OCI-M2 (cell line): ENCODE results near the gene PRSS33.

Experiments
- DNase-seq: peaks from one replicate; lab custom pipeline; 2025; ENCODE audit not compliant: unreplicated experiment; lab: John Stamatoyannopoulos, UW

PRSS33 gene, protein sequence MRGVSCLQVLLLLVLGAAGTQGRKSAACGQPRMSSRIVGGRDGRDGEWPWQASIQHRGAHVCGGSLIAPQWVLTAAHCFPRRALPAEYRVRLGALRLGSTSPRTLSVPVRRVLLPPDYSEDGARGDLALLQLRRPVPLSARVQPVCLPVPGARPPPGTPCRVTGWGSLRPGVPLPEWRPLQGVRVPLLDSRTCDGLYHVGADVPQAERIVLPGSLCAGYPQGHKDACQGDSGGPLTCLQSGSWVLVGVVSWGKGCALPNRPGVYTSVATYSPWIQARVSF

DNA sequence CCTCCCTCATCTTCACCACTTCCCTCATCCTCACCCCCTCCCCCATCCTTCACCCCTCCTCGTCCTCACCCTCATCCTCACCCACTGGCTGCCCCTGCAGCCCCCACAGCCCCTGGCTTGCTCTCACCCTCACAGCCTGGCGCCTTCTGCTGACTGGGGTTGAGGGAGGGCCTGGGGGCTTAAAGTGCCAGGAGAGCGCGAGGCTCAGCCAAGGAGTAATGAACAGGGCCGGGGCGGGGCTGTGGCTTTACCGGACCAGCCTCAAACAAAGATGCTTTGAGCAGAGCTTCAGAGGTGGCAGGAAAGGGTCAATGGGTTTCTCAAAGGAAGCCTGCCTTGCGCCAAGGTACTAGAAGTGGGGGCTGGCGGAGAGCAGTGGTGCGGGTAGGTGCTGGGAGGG is at the start of gene PRSS33:
Gene PRSS33 (minus strand): TSS at position 155 of the 400 bp plus-strand sequence. CDS start 1,013 bp downstream, outside the sequence.
- DNase-seq = no peak

DNA sequence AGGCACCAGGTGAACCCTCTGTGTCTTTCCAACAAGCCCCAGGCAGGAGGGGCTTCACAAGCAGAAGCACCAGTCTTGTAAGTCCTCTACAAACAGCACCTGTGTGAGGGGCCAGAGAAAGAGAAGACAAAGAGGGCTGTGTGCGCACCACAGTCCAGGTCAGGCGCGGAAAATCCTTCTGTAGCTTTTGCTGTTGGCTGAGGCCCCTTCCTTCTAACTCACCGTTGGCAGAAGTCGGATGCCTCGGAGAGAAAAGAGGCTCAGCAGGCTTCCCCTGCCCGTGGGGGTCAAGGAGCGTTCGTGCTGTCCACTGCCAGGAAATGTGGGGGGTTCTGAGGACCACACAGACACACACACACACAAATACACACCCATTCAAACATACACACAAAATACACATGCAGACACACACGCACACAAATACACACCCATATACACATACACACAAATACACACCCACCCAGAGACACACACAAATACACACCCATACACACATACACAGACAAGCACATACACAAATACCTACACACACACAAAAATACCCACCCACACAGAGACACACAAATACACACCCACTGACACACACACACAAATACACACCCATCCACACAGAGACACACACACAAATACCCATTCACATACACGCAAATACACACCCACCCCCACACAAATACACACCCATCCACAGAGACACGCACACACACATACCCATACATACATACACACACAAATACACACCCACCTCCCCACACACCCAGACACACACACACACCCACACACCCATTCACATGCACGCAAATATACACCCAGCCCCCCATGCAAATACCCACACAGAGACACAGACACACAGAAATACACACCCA is 49.5 kb upstream of the PRSS33 start:
- DNase-seq = no peak

DNA sequence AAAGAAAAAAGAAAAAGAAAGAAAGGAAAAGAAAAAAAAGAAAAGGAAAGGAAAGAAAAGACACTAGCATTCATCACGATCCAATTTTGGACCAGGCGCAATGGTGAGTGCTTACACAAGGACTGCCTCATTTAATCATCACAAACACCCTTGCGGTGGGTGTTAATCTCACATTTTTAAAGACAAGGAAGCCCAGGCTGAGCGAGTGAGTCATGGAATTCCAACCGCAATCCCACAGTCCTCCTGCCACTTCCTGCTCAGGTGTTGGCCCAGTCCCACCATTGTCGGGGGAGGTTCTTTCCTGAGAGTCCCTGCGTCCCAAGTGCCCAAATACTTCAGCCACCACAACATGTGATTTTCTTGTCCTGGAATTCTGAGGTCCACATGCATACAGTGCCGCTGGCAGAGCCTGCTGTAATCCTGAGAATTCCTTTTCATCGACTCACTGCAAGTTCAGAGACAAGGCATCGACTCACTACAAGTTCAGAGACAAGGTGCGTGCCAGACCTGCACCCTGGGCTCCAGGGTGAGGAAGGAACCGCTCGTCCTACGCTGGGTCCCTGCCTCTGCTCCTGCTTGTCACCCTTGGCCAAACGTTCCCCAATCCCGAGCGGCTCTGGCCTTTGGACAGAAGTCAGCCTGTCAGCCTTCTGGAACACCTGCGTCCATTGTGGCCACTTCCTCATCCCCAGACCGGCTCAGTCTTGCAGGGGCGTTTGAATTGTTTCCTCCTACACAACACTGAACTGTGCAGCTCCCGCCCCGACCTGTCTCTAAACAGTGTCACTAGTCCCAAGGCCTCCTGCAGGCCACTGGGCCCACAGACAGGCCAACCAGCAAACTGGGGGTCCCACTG is 48.5 kb upstream of the PRSS33 start:
- no peak for DNase-seq

DNA sequence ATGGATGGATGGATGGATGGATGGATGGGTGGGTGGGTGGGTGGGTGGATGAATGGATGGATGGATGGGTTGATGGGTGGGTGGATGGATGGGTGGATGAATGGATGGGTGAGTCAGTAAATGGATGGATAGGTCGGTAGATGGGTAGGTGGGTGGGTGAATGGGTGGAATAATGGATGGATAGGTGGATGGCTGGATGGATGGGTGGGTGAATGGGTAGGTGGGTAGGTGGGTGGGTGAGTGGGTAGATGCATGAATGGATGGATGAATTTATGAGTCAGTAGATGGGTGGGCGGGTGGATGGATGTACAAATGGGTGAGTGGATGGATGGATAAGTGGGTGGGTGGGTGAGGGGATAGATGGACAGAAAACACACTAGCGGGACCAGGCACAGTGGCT is 47.6 kb upstream of the PRSS33 start:
- no peak for DNase-seq

DNA sequence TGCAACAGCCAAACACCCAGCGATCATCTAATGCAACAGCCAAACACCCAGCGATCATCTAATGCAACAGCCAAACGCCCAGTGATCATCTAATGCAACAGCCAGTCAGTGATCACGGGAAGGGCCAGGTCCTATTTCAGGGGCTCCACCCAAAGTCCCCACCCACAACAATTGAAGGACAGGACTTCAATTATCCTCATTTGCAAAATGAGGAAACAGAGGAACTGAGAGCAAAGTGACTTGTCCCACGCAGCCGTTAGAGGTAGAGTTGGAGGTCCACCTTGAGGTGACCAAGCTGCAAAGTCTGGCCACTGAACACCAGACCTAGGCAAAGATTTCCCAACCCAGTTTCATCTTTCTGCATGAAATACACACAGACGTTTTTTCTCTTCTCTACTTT is 46.4 kb upstream of the PRSS33 start:
- DNase-seq = no peak

DNA sequence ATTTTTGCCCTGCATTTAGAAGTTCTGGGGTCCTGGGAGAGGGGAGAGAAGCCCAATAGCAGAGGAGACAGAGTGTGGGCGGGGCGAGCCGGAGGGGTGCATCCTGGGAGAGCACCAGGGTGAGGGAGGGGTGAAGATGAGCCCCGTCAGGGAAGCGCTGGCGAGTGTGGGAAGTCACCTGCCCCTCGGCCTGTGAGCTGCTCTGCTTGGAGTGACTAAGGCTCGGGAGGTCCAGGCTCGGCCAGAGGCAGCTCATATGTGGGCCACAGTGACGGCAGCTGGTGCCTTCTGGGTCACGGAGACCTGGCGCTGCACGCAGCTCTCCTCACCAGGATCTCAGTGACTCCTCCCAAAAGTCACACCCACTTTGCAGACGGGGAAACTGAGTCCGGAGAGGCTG is 43.8 kb upstream of the PRSS33 start:
- DNase-seq = no peak

DNA sequence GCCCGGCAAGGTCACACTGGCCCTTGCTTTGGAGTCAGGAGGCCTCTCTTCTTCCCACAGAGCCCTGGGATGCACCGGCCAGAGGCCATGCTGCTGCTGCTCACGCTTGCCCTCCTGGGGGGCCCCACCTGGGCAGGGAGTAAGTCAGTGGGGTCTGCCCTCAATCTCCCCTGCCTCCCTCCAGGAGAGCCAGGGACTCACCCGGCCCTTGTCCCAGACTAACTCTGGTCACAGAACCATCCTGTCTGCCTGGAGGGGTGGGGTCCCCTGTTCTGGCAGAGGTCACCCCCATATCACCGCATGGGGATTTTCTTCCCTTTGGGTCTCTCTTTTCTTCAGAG is 43.0 kb upstream of the PRSS33 start:
- DNase-seq = no peak

DNA sequence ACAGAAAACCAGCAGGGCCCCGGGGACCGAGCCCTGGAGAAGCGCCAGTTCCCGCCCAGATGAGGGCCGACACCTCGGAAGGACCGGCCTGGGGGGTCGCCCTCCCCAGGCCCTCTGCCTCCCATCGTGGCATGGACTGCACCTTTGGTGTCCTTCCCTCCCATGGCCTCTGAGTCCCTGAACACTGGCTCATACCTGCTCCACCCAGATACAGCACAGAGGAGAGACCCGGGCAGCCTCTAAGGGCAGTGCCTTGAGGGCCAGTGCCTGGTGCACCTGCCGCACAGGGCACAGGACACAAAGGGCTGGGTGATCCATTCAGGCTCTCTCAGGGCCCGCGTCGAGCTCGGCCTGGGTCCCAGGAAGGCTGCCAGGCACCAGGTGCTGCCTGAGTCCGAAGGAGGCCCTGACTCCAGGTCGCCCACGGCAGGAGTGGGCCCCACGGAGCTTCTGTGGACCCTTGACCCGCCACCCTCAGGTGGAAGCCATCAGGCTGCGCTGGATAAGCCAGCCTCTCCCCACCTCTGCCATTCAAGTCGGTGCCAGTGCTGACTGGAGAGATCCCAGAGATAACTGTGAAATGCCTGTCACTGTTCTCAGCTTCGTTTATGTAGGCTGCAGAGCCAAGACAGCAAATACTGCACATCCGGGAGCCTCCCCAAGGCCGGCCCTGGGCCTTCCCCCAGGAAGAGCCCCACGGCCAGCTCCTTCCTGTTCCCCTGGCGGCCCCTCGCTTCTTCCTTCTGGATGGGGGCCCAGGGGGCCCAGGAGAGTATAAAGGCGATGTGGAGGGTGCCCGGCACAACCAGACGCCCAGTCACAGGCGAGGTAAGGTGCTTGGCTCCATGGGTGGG is 42.4 kb upstream of the PRSS33 start, which contains the start of gene ZG16B:
Gene ZG16B (plus strand): TSS at position 803 of the 854 bp plus-strand sequence. CDS start 139 bp downstream, outside the sequence.
- DNase-seq = no peak

DNA sequence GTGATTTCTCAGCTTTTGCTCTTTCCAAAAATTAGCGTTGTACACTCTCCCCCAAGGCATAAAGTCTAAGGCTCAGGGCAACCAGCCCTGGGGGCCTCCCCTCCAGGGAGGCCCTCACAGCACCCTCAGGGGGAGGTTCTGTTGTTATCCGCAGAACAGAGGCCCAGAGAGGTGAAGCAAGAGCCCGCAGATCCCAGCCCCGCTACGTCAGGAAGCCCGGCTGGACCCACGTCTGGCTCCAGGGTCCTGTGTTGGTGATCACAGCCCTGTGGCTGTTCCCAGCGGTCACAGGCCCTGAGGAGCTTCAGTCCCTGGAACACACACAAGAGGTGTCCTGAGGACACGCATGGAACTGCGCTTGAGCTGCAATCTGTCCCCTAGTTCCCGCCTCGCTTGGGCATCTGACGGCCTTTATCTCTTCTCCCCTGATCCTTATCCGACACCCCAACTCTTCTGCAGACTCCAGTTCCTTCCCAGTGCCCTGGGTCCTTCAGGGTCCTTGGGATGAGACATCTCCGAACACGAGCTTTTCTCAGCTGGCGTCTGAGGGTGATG is 41.6 kb upstream of the PRSS33 start:
- no peak for DNase-seq

DNA sequence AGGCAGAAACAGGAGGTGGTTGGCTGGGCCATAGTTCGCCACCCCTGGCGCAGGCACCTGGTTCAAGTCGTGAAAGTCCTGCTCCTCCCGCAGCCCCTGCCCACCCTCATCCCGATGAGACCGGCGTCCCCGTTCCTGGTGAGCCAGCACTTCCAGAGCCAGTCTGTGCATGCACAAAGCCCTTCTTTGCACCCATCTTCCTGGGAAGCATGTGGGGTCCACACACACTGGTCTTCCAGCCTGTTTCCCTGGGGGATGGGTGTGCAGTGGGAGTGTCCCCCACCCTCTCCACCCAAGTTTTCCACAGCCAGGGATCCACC is 41.1 kb upstream of the PRSS33 start:
- no peak for DNase-seq

DNA sequence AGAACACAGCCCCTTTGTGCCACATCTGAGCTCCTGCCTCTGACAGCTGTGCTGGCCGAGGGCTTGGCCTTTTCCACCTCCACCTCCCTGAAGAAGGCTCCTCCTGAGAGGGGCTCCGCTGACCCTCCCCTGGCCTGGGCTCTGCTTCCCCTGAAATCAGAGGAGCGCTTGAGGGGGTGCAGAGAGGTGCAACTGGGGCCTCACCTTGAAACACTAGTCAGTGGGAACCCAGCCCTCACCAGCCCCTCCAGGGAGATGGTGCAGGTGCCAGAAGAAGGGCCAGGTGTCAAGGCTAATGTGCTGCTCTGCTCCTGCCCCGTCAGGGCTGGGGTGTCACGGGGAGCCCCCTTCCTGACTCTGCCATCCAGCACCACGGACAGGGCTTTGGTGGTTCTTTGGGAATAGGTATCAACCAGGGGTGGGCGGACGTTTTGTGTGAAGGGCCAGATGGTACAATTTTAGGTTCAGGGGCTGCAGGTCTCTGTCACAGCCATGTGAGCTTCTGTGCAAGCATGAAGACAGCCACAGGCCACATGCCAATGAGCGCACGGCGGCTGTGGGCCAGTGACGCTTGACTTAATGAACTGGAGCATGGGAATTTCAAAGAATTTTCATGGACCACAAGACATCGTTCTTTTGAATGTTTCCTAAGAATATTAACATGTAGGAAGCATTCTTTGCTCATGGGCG is 40.6 kb upstream of the PRSS33 start:
- DNase-seq = no peak

DNA sequence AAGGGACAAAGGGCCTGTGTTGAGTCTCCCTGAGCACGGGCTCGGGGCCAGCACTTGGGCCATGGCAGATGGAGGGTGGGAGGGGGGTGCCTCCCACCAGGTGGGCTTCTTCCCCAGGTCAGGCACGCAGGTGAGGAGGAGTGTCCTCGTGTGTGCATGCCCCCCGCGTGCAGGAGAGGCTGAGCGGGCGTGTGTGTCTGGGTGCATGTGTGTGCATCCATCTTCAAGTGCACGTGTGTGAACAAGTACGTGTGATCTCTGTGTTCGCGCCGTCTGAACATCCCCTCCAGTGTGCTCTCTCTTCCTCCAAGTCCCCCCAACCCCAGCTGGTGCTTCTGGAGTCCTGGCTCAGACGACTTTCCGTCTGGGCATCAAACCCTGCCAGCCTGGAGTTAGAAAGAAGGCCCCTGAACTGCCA is 40.0 kb upstream of the PRSS33 start:
- no peak for DNase-seq

DNA sequence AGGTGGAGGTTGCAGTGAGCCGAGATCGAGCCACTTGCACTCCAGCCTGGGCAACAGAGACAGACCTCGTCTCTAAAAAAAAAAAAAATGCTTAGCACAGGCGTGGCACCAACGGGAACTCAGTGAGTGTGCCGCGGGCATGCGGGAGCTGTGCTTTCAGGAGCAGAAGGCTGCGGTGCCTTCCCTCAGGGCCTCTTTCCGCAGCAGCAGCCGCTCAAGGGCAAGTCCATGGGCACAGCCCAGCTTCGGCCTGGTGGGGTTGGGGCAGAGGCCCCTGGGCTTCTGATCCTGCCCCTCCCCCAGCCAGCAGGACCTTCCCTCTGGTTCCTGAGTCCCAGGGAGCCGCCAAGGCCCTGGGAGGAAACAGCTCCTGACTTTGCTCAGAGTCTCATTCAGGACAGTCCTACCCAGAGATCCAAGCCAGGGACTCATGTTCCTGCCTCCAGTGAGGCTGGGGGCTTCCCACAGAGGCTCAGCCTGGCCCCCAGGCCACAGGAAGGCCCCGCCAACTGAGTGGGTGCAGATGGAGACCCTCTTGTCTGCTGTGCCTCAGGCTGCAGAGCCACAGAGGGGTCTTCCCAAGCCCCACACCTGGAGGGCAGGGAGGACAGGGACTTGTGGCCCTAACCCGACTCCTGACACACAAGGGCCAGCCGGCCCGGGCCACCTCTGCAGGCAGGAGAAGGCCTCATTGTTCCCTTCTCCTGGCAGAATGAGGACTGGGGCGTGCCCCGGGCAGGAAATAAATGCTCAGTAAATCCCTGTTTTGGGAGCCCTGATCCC is 39.4 kb upstream of the PRSS33 start:
- no peak for DNase-seq

DNA sequence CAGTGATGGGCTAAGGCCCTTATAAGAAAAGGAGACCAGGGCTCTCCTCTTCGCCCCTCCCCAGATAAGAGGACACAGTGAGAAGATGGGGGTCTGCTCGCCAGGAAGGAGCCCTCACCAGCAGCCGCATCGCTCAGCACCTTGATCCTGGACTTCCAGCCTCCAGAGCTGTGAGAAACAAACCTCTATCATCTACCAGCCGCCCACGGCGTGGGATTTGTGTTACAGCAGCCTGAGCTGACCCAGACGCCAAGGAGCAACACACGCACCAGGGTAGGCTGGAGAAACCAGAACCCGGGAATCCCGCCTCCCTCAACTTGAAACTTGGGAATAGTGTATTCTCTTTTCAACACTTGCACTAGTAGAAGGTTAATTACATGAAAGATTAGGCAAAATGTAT is 38.5 kb upstream of the PRSS33 start:
- DNase-seq = no peak

DNA sequence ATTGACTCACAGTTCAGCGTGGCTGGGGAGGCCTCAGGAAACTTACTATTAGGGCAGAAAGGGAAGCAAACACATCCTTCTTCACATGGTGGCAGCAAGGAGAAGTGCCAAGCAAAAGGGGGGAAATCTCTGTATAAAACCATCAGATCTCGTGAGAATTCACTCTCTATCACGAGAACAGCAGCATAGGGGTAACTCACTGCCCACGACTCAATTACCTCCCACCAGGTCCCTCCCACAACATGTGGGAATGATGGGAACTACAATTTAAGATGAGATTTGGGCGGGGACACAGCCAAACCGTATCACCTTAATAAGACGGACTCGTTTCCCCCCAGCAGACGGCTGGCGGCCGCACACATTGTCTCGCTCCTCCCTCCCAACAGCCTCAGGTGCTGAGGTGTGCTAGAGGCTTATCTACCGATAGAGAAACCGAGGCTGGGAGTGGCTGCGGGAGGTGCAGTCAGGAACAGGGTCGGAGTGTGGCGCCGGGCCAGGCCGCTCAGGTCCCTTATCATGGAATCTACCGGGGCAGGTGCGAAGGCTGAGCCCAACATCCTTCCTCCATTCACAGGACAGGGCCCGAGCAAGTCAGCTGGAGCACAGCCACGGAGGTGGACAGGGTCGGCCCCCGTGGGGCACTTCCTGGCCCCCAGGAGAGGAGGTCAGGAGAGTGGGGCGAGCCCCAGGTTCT is 37.8 kb upstream of the PRSS33 start:
- DNase-seq = no peak

DNA sequence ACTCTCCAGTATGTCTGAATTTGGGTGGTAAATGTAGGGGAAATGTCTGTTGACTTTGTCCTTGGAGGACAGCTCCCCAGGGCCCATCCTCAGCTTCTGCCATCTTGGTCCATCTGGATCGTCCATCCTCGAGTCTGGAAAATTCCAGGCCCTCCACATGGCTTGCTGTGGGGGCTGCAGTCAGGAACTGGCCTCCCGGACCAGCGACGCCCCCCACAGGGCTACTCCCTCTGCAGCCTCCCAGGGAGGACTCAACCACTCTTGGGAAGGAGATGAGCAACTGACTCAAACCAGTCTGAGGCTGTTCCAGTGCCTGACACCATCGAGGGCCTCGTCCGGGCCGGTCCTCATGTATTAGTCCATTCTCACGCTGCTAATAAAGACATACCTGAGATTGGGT is 37.3 kb upstream of the PRSS33 start:
- DNase-seq = no peak

DNA sequence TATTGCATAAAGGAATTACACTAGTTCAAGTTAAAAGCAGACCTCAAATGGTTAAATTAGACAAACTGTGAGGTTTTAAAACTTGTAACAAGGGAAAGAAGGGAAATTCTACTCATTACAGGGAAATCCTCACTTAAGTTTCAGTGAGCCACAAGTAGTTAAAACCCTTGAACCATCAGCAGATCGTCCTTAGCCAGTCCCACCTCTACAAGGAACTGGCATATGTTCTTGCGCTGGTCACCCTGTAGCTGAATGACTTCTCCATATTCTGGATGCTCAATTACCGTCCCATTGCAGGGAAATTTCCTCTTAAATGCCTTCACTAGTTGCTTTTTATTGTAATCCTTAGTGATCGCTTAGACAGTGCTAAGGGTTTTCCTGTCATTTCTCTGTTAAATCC is 35.1 kb upstream of the PRSS33 start:
- DNase-seq = no peak

DNA sequence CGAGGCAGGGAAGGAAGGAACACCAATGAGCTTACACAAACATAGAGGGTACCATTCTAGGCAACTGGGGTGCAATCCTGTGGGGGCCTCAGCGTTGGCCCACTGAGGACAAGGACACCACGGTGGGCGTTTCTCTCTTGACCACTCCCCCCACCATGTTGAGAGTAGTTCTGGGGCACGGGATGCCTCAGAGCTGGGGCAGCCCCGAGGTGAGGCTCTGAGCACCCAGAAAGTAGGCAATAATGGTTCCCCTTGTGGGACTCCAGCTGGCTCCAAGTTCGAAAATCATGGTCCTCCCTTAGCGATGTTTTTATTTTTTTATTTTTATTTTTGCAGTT is 34.8 kb upstream of the PRSS33 start:
- DNase-seq = no peak
